Neural progenitor cell (in vitro differentiated cells): ENCODE results near the gene BIRC3.

Experiments
- CTCF ChIP-seq: fragments of 200-600 bp; sonication (generic); IDR thresholded peaks from 2 replicates; pipeline ENCODE4 v1.5.1; 2017; ENCODE audit warnings: antibody characterized with exemption, mild to moderate bottlenecking
- EZH2 ChIP-seq: fragments of 200-600 bp; sonication (generic); IDR thresholded peaks from 2 replicates; pipeline ENCODE4 v1.6.1; 2017; ENCODE audit warnings: antibody characterized with exemption, mild to moderate bottlenecking, moderate library complexity
- EZH2phosphoT487 ChIP-seq: fragments of 200-600 bp; sonication (generic); IDR thresholded peaks from 2 replicates; pipeline ENCODE4 v1.6.1; 2017; ENCODE audit warnings: antibody characterized with exemption

DNA sequence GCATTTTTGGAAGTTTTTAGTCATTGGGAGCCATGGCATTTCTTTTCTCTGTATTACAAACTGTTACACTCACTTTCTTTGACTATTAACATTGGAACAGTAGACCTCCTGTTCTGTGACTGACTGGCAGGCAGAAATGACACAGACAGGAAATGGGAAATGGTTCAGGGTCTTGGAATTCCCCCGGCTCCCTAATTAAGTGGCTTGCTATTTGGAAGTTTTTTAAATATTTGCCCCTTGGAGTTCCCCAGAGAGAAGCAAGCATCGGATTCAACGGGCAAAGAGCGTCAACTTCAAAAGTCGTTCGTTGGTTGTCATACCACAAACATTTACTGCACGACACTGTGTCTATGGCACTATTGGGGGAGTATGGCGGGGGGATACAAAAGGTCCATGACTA lies 28.6 kb downstream of the BIRC3 start:
- TF ChIP-seq CTCF (no peak), EZH2 (no peak), EZH2phosphoT487 (no peak)
